Endothelial cell of umbilical vein (primary cell): ENCODE data around the gene PRDM16. TPM values are rescaled to one million over a fixed set of nuclear protein-coding genes. Genes with fewer than 3 reads are reported as not detected.

Source experiments
- BruUV-seq: library from RNA; stranded (reverse); fragments of 400-500 nt; replicated peaks from 2 replicates; lab custom pipeline; 2021; lab: Mats Ljungman, UMichigan
- CTCF ChIA-PET: fragments of 300-600, 350-600 bp; sonication (Branson Sonifier 250); formaldehyde crosslinking; loops from one replicate; lab custom pipeline; 2021; ENCODE audit warnings: antibody characterized with exemption, inconsistent platforms; lab: Charles Lee
- POLR2A ChIA-PET: fragments of 300-600, 350-600 bp; sonication (Branson Sonifier 250); formaldehyde crosslinking; loops from one replicate; lab custom pipeline; 2021; ENCODE audit warnings: antibody characterized with exemption, inconsistent platforms; lab: Charles Lee
- DNase-seq: peaks from one replicate; pipeline ENCODE4 v3.0.0-alpha.2; 2011; ENCODE audit warnings: low read depth, low spot score
- FAIRE-seq: peaks from 2 replicates; lab custom pipeline; 2011; peaks lifted over from hg19 to GRCh38; lab: Jason Lieb, UNC
- H2AFZ ChIP-seq: 2 replicates; pipeline ENCODE4 v1.6.0; 2012; ENCODE audit warnings: low read depth, low read length, control low read depth, inconsistent platforms
- H3K27ac ChIP-seq: 2 replicates; pipeline ENCODE4 v1.5.1; 2011; ENCODE audit warnings: low read depth, mild to moderate bottlenecking, control low read depth, low read length, moderate library complexity; ENCODE audit not compliant: insufficient read depth
- H3K27me3 ChIP-seq, 2 experiments: 2 replicates each; pipeline versions ENCODE4 v1.6.0 to v1.6.1; 2011; ENCODE audit warnings: low read length in 2 of 2, mixed read lengths in 1 of 2; ENCODE audit not compliant: control insufficient read depth in 2 of 2, insufficient read depth in 2 of 2
- H3K36me3 ChIP-seq, 2 experiments: 2 replicates in 1 of 2; 3 replicates in 1 of 2; pipeline ENCODE4 v1.5.1; 2011; ENCODE audit warnings: low read length in 2 of 2, mild to moderate bottlenecking in 1 of 2, moderate library complexity in 1 of 2; ENCODE audit not compliant: control insufficient read depth in 2 of 2, insufficient read depth in 2 of 2; ENCODE audit errors: extremely low read depth in 1 of 2
- H3K4me1 ChIP-seq: 3 replicates; pipeline ENCODE4 v1.5.1; 2011; ENCODE audit warnings: mild to moderate bottlenecking, low read length; ENCODE audit not compliant: control insufficient read depth, insufficient read depth; ENCODE audit errors: extremely low read depth
- H3K4me2 ChIP-seq: 2 replicates; pipeline ENCODE4 v1.6.1; 2011; ENCODE audit warnings: low read length, control low read depth, mixed read lengths; ENCODE audit not compliant: insufficient read depth
- H3K4me3 ChIP-seq, 3 experiments: fragments of 200-600 bp in 1 of 3; sonication (generic), shearing (Covaris generic) in 1 of 3; replicated peaks in 1 of 3; 2 replicates each; pipeline ENCODE4 v1.5.1; 2011 to 2016; ENCODE audit warnings: control low read depth in 3 of 3, low read length in 3 of 3, mild to moderate bottlenecking in 2 of 3, inconsistent platforms in 1 of 3, low read depth in 1 of 3, moderate library complexity in 1 of 3; ENCODE audit not compliant: insufficient read depth in 1 of 3
- H3K79me2 ChIP-seq: 2 replicates; pipeline ENCODE4 v1.6.0; 2012; ENCODE audit warnings: low read length, inconsistent platforms; ENCODE audit not compliant: control insufficient read depth, insufficient read depth
- H3K9ac ChIP-seq: replicated peaks from 2 replicates; pipeline ENCODE3; 2011; ENCODE audit warnings: low read length, control low read depth; ENCODE audit not compliant: insufficient read depth; ENCODE audit errors: extremely low read depth
- H3K9me1 ChIP-seq: replicated peaks from 3 replicates; pipeline ENCODE4 v1.6.0; 2011; ENCODE audit warnings: mild to moderate bottlenecking, low read length; ENCODE audit not compliant: control insufficient read depth, insufficient read depth; ENCODE audit errors: extremely low read depth
- H3K9me3 ChIP-seq: replicated peaks from 2 replicates; pipeline ENCODE4 v1.5.1; 2012; ENCODE audit warnings: low read length, inconsistent platforms; ENCODE audit not compliant: control insufficient read depth, insufficient read depth
- H4K20me1 ChIP-seq: replicated peaks from 2 replicates; pipeline ENCODE3; 2011; ENCODE audit warnings: mild to moderate bottlenecking, low read length; ENCODE audit not compliant: control insufficient read depth, insufficient read depth; ENCODE audit errors: extremely low read depth
- EZH2 ChIP-seq: IDR thresholded peaks from 2 replicates; pipeline ENCODE4 v1.6.1; 2012; ENCODE audit warnings: borderline replicate concordance, low read depth, mild to moderate bottlenecking, moderate library complexity, low read length, inconsistent platforms; ENCODE audit not compliant: severe bottlenecking
- GATA2 ChIP-seq: IDR thresholded peaks from 2 replicates; pipeline ENCODE4 v1.7.0; 2011; ENCODE audit warnings: low read depth, mild to moderate bottlenecking, moderate library complexity, mixed read lengths, low read length; ENCODE audit not compliant: insufficient read length, insufficient read depth
- MAX ChIP-seq: IDR thresholded peaks from 2 replicates; pipeline ENCODE4 v1.6.1; 2011; ENCODE audit not compliant: insufficient read depth, insufficient read length
- MYC ChIP-seq: IDR thresholded peaks from one replicate; pipeline ENCODE4 v1.6.1; 2011; ENCODE audit warnings: mild to moderate bottlenecking, low read depth, low read length
- POLR2AphosphoS5 ChIP-seq: IDR thresholded peaks from 2 replicates; pipeline ENCODE4 v1.6.1; 2012; ENCODE audit warnings: low read depth, mild to moderate bottlenecking, control low read depth, low read length, moderate library complexity; ENCODE audit not compliant: insufficient read depth
- dilution Hi-C: fragments of 300-500 bp; cut with MboI; formaldehyde crosslinking; loops from one replicate; pipeline ENCODE4 v1.15.0; 2019; ENCODE audit warnings: low sequenced_read_pairs; ENCODE audit not compliant: extremely low pct_ligation_motif_present
- intact Hi-C: fragments of 100-400 bp; cut with micrococcal nuclease; formaldehyde crosslinking; loops from one replicate; pipeline ENCODE4 v1.10.0; 2022
- polyA plus RNA-seq, 4 experiments: library from polyadenylated mRNA; depleted of rRNA in 3 of 4; stranded (reverse) in 3 of 4; unstranded in 1 of 4; fragments of >200 nt; gene quantifications; 2 replicates each; pipeline versions ENCODE4 v1.2.1 to v1.2.3, GENCODE V29; 2011 to 2012; ENCODE audit warnings: missing spikeins in 1 of 4
- total RNA-seq: library from RNA; stranded (reverse); gene quantifications from 2 replicates; pipeline ENCODE4 v1.2.3, GENCODE V29; 2021

PRDM16 gene
- total and polyA plus RNA-seq, 2 donors (not counting 3 experiments of a cell fraction or from before 2014, with no cell fraction given) = not detected

- DNase-seq (no peak), FAIRE-seq (no peak)
- no peaks in the 10 kb centered on the region for H3K9me1 ChIP-seq
- H3K4me1 ChIP-seq = no peaks in the 10 kb centered on the region
- H3K9ac ChIP-seq = no peak overlapping the region
- H3K27me3 ChIP-seq = no peaks in the 10 kb centered on the region
- H2AFZ ChIP-seq = no peak overlapping the region
- dilution Hi-C loops = no loop called here
- CTCF ChIA-PET = no interaction called here
- TF ChIP-seq MAX (no peak), GATA2 (no peak), POLR2AphosphoS5 (no peak), EZH2 (no peak), MYC (no peak)
- H3K79me2 ChIP-seq = no peaks in the 10 kb centered on the region
- POLR2A ChIA-PET = no interaction called here
- H3K36me3 ChIP-seq = no peaks in the 10 kb centered on the region
- intact Hi-C loops = no loop called here
- BruUV-seq = no TSS peak
- no peak overlapping the region for H3K4me2 ChIP-seq
- H3K9me3 ChIP-seq = no peaks in the 10 kb centered on the region
- H3K4me3 ChIP-seq = no peak overlapping the region
- H3K27ac ChIP-seq = no peak overlapping the region
- no peaks in the 10 kb centered on the region for H4K20me1 ChIP-seq
These were observed 335.8 kb downstream of the PRDM16 start for GRCh38 chr1:3404801-3405200.

- dilution Hi-C loops (no loop called here), intact Hi-C loops (no loop called here)
- FAIRE-seq (no peak), DNase-seq (no peak)
- Histone ChIP-seq H3K4me3 (no peak overlapping the region), H3K9me3 (no peaks in the 10 kb centered on the region), H3K4me1 (no peaks in the 10 kb centered on the region), H3K36me3 (no peaks in the 10 kb centered on the region), H3K79me2 (no peaks in the 10 kb centered on the region), H2AFZ (no peak overlapping the region), H3K9ac (no peak overlapping the region), H3K9me1 (no peaks in the 10 kb centered on the region), H3K27me3 (no peaks in the 10 kb centered on the region), H3K4me2 (no peak overlapping the region), H4K20me1 (no peaks in the 10 kb centered on the region), H3K27ac (no peak overlapping the region)
- TF ChIP-seq MYC (no peak), MAX (no peak)
- ChIA-PET CTCF (no interaction called here), POLR2A (no interaction called here)
- BruUV-seq = no TSS peak
These were observed 336.5 kb downstream of the PRDM16 start for GRCh38 chr1:3405491-3405890.
